GM10266 (cell line): ENCODE results near the gene TIMM10B.
A peak's percentile ranks its signal among the peaks of the same experiment; 100 is the strongest.

Experiments
- DNase-seq: peaks from one replicate; pipeline ENCODE4 v3.0.0; 2012; ENCODE audit errors: extremely low spot score
- TF ChIP-seq, protein P1 (sequence below): IDR thresholded peaks from 2 replicates; pipeline ENCODE4 v1.5.1; 2012; ENCODE audit warnings: mild to moderate bottlenecking, low read depth; ENCODE audit not compliant: control insufficient read depth, insufficient read depth; ENCODE audit errors: missing control alignments

The TIMM10B gene

DNA sequence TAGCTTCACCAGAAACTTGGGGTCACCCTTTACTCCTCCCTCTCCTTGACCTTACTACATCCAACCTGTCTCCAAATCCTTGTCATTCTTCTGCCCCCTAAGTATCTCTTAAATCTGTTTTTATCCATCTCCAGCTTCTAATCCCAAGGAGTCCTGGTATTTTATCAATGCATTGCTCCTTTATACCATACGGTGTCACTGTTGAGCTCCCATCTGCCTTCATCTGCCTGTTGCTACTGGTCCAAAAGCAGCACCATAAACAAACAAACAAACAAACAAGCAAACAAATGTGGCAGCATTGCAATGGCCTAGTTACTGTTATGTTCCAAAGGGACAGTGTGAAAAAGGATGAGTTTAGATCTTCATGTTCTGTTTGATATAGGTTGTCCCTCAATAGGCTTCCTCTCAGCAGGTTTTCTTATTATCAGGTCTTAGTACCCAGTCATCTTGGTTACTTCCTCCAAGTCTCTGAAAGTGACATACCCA is 50.0 kb downstream of the TIMM10B start:
- peak; percentile 50 for DNase-seq
- TF ChIP-seq, protein P1, sequence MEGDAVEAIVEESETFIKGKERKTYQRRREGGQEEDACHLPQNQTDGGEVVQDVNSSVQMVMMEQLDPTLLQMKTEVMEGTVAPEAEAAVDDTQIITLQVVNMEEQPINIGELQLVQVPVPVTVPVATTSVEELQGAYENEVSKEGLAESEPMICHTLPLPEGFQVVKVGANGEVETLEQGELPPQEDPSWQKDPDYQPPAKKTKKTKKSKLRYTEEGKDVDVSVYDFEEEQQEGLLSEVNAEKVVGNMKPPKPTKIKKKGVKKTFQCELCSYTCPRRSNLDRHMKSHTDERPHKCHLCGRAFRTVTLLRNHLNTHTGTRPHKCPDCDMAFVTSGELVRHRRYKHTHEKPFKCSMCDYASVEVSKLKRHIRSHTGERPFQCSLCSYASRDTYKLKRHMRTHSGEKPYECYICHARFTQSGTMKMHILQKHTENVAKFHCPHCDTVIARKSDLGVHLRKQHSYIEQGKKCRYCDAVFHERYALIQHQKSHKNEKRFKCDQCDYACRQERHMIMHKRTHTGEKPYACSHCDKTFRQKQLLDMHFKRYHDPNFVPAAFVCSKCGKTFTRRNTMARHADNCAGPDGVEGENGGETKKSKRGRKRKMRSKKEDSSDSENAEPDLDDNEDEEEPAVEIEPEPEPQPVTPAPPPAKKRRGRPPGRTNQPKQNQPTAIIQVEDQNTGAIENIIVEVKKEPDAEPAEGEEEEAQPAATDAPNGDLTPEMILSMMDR: peak; percentile 57
